Smooth muscle cell (in vitro differentiated cells): ENCODE measurements around the gene MRPS22. TPM values are rescaled to one million over a fixed set of nuclear protein-coding genes. Genes with fewer than 3 reads are reported as not detected.

Experiments
- DNase-seq: peaks from one replicate; lab custom pipeline; 2025; ENCODE audit not compliant: unreplicated experiment; lab: John Stamatoyannopoulos, UW
- H2AFZ ChIP-seq: fragments of 200-600 bp; sonication (generic); 2 replicates; pipeline ENCODE4 v1.6.0; 2016; ENCODE audit warnings: antibody characterized with exemption, low read depth, mild to moderate bottlenecking
- H3F3A ChIP-seq: fragments of 200-600 bp; sonication (generic); 2 replicates; pipeline ENCODE4 v1.6.0; 2017; ENCODE audit warnings: antibody characterized with exemption, low read depth
- H3K27ac ChIP-seq: fragments of 200-600 bp; sonication (generic); 2 replicates; pipeline ENCODE4 v1.5.1; 2016; ENCODE audit warnings: low read depth, mild to moderate bottlenecking
- H3K27me3 ChIP-seq: fragments of 200-600 bp; sonication (generic); 2 replicates; pipeline ENCODE4 v1.6.1; 2016; ENCODE audit warnings: low read depth, mild to moderate bottlenecking
- H3K36me3 ChIP-seq: fragments of 200-600 bp; sonication (generic); 2 replicates; pipeline ENCODE4 v1.5.1; 2016; ENCODE audit warnings: low read depth
- H3K4me1 ChIP-seq: fragments of 200-600 bp; sonication (generic); 2 replicates; pipeline ENCODE4 v1.5.1; 2016; ENCODE audit warnings: low read depth
- H3K4me2 ChIP-seq: fragments of 200-600 bp; sonication (generic); 2 replicates; pipeline ENCODE4 v1.6.0; 2016; ENCODE audit warnings: mild to moderate bottlenecking
- H3K4me3 ChIP-seq: fragments of 200-600 bp; sonication (generic); 2 replicates; pipeline ENCODE4 v1.5.1; 2016; ENCODE audit warnings: mild to moderate bottlenecking
- H3K79me2 ChIP-seq: fragments of 200-600 bp; sonication (generic); 2 replicates; pipeline ENCODE4 v1.6.0; 2016; ENCODE audit warnings: low read depth, mild to moderate bottlenecking
- H3K9ac ChIP-seq: fragments of 200-600 bp; sonication (generic); 2 replicates; pipeline ENCODE4 v1.6.0; 2016; ENCODE audit warnings: low read depth
- H3K9me3 ChIP-seq: fragments of 200-600 bp; sonication (generic); replicated peaks from 2 replicates; pipeline ENCODE4 v1.5.1; 2016; ENCODE audit warnings: low read depth
- H4K20me1 ChIP-seq: fragments of 200-600 bp; sonication (generic); 2 replicates; pipeline ENCODE4 v1.6.0; 2016; ENCODE audit warnings: low read depth
- CTCF ChIP-seq: fragments of 200-600 bp; sonication (generic); IDR thresholded peaks from 2 replicates; pipeline ENCODE4 v1.5.1; 2017; ENCODE audit warnings: borderline replicate concordance, mild to moderate bottlenecking, antibody characterized with exemption; ENCODE audit not compliant: insufficient read depth, poor library complexity, severe bottlenecking
- WGBS: methylation state at CpG from one replicate; pipeline ENCODE4 v1.1.7; 2016; ENCODE audit warnings: low lambda C conversion rate; 5-methylcytosine and 5-hydroxymethylcytosine counted together
- polyA plus RNA-seq: library from polyadenylated mRNA; unstranded; fragments of >200 nt; fragmentation: Nextera tagmentation; extraction: Ambion mirVana; gene quantifications from 2 replicates; pipeline ENCODE4 v1.2.1, GENCODE V29; 2016
- total RNA-seq: library from RNA; depleted of rRNA; stranded (reverse); fragments of >200 nt; gene quantifications from 2 replicates; pipeline ENCODE4 v1.2.3, GENCODE V29; 2014

MRPS22 gene
- total and polyA plus RNA-seq, 2 experiments from 2014 or later = 70.5 to 96.0 TPM

GRCh38 chr3:139346771-139347170 lies 3.0 kb downstream of the MRPS22 start:
- Histone ChIP-seq H3K27me3 (no peaks in the 10 kb centered on the region), H3K9ac (no peak overlapping the region), H3F3A (no peaks in the 10 kb centered on the region), H2AFZ (no peak overlapping the region), H3K4me1 (no peaks in the 10 kb centered on the region), H3K27ac (no peak overlapping the region), H3K36me3 (peaks cover 7% of the 10 kb centered on the region), H3K4me3 (no peak overlapping the region), H4K20me1 (peaks cover 15% of the 10 kb centered on the region), H3K79me2 (peaks cover 25% of the 10 kb centered on the region), H3K4me2 (no peak overlapping the region), H3K9me3 (no peaks in the 10 kb centered on the region)
- WGBS = 88% methylated on average over 2 of the region's 2 CpGs
- no peak for DNase-seq
- TF ChIP-seq CTCF = no peak

- Histone ChIP-seq H3K4me2 (no peak overlapping the region), H3F3A (peaks cover 60% of the 10 kb centered on the region), H3K79me2 (no peaks in the 10 kb centered on the region), H3K27me3 (no peaks in the 10 kb centered on the region), H3K27ac (peak overlapping the region; percentile 61), H3K9ac (no peak overlapping the region), H3K36me3 (peaks cover 29% of the 10 kb centered on the region), H4K20me1 (peaks cover 36% of the 10 kb centered on the region), H3K4me1 (peaks cover 1% of the 10 kb centered on the region), H3K9me3 (no peaks in the 10 kb centered on the region), H2AFZ (no peak overlapping the region), H3K4me3 (no peak overlapping the region)
- DNase-seq = no peak
- peak; percentile 47 for TF ChIP-seq CTCF
- WGBS = 78% methylated on average over 3 of the region's 3 CpGs
Observed at GRCh38 chr3:139353920-139354556, 10.2 kb downstream of the MRPS22 start.

- peaks cover 66% of the 10 kb centered on the region for H3F3A ChIP-seq
- no peak for TF ChIP-seq CTCF
- H3K27ac ChIP-seq = peak overlapping the region; percentile 61
- H2AFZ ChIP-seq = no peak overlapping the region
- H3K79me2 ChIP-seq = no peaks in the 10 kb centered on the region
- no peak for DNase-seq
- WGBS = 90% methylated on average over 4 of the region's 4 CpGs
- H3K4me1 ChIP-seq = peaks cover 8% of the 10 kb centered on the region
- no peaks in the 10 kb centered on the region for H3K27me3 ChIP-seq
- H3K4me2 ChIP-seq = no peak overlapping the region
- peaks cover 33% of the 10 kb centered on the region for H3K36me3 ChIP-seq
- peaks cover 42% of the 10 kb centered on the region for H4K20me1 ChIP-seq
- H3K9ac ChIP-seq = no peak overlapping the region
- H3K9me3 ChIP-seq = no peaks in the 10 kb centered on the region
- H3K4me3 ChIP-seq = no peak overlapping the region
Observed at GRCh38 chr3:139354661-139355060, 10.8 kb downstream of the MRPS22 start.

GRCh38 chr3:139355476-139355875 lies 11.7 kb downstream of the MRPS22 start:
- H3K9me3 ChIP-seq = no peaks in the 10 kb centered on the region
- H3K4me3 ChIP-seq = no peak overlapping the region
- H3K4me1 ChIP-seq = peaks cover 9% of the 10 kb centered on the region
- no peak for TF ChIP-seq CTCF
- peak overlapping the region; percentile 61 for H3K27ac ChIP-seq
- no peak overlapping the region for H3K9ac ChIP-seq
- H3K27me3 ChIP-seq = no peaks in the 10 kb centered on the region
- no peak overlapping the region for H3K4me2 ChIP-seq
- H3F3A ChIP-seq = peaks cover 68% of the 10 kb centered on the region
- H3K36me3 ChIP-seq = peaks cover 34% of the 10 kb centered on the region
- peaks cover 49% of the 10 kb centered on the region for H4K20me1 ChIP-seq
- H2AFZ ChIP-seq = no peak overlapping the region
- H3K79me2 ChIP-seq = no peaks in the 10 kb centered on the region
- WGBS = 64% methylated on average over 4 of the region's 4 CpGs
- no peak for DNase-seq
